CD4-positive, alpha-beta T cell (primary cell): ENCODE results near the gene SUCO. TPM values are rescaled to one million over a fixed set of nuclear protein-coding genes. Genes with fewer than 3 reads are reported as not detected.

Source experiments
- ATAC-seq: fragments of 200-7000 bp; cut with Tn5 transposase; one replicate; pipeline ENCODE4 v1.10.0; 2022; ENCODE audit warnings: mild to moderate bottlenecking; ENCODE audit not compliant: poor library complexity
- CTCF ChIA-PET: fragments of 350-600 bp; sonication (Branson Sonifier 250); formaldehyde crosslinking; loops from one replicate; lab custom pipeline; 2021; ENCODE audit warnings: antibody characterized with exemption, inconsistent platforms; lab: Charles Lee
- POLR2A ChIA-PET: fragments of 350-600 bp; sonication (Branson Sonifier 250); formaldehyde crosslinking; loops from one replicate; lab custom pipeline; 2021; ENCODE audit warnings: antibody characterized with exemption, inconsistent platforms; lab: Charles Lee
- DNase-seq, 14 experiments: peaks; one replicate each; pipeline ENCODE4 v3.0.0-alpha.2; 2013 to 2020; ENCODE audit warnings: mixed read lengths in 2 of 14
- H3K27ac ChIP-seq, 2 donors: one replicate each; pipeline versions ENCODE4 v1.5.1 to v1.7.0; 2013; ENCODE audit warnings: low read length in 2 of 2, low read depth in 1 of 2, mild to moderate bottlenecking in 1 of 2
- H3K27me3 ChIP-seq, 2 experiments: 1 replicate in 1 of 2; 2 replicates in 1 of 2; pipeline versions ENCODE4 v1.6.1 to v1.7.0; 2013; ENCODE audit warnings: low read length in 2 of 2, control low read depth in 1 of 2, mild to moderate bottlenecking in 1 of 2, moderate library complexity in 1 of 2; ENCODE audit not compliant: insufficient read depth in 2 of 2, control insufficient read depth in 1 of 2
- H3K36me3 ChIP-seq: one replicate; pipeline ENCODE4 v1.6.1; 2013; ENCODE audit warnings: low read length, control low read depth; ENCODE audit not compliant: insufficient read depth
- H3K4me1 ChIP-seq: one replicate; pipeline ENCODE4 v1.6.1; 2013; ENCODE audit warnings: low read length, control low read depth; ENCODE audit not compliant: insufficient read depth
- H3K4me3 ChIP-seq: one replicate; pipeline ENCODE4 v1.5.1; 2013; ENCODE audit warnings: mild to moderate bottlenecking, low read length, moderate library complexity
- H3K9me3 ChIP-seq, 2 experiments: 1 replicate in 1 of 2; 2 replicates in 1 of 2; pipeline versions ENCODE4 v1.6.1 to v1.7.0; 2013; ENCODE audit warnings: low read length in 2 of 2, mild to moderate bottlenecking in 2 of 2, control low read depth in 1 of 2, moderate library complexity in 1 of 2; ENCODE audit not compliant: control insufficient read depth in 1 of 2, insufficient read depth in 1 of 2
- H3K27ac Mint-ChIP-seq: one replicate; pipeline ENCODE4 v1.8.0; 2020; ENCODE audit warnings: mixed read lengths
- H3K27me3 Mint-ChIP-seq: one replicate; pipeline ENCODE4 v1.8.0; 2021; ENCODE audit warnings: mixed read lengths
- H3K36me3 Mint-ChIP-seq: one replicate; pipeline ENCODE4 v1.8.0; 2021; ENCODE audit warnings: low read depth, mixed read lengths
- H3K4me1 Mint-ChIP-seq: one replicate; pipeline ENCODE4 v1.8.0; 2021; ENCODE audit warnings: low read depth, mixed read lengths
- H3K4me3 Mint-ChIP-seq: one replicate; pipeline ENCODE4 v1.8.0; 2020; ENCODE audit warnings: mild to moderate bottlenecking, mixed read lengths
- H3K9me3 Mint-ChIP-seq: one replicate; pipeline ENCODE4 v1.8.0; 2020; ENCODE audit warnings: mixed read lengths
- intact Hi-C, 2 experiments: fragments of 100-400 bp; cut with DNase I in 1 of 2; cut with micrococcal nuclease in 1 of 2; formaldehyde crosslinking; loops; one replicate each; pipeline versions ENCODE4 v1.15.1 to v1.9.0; 2023 to 2025; cut with DNase I, micrococcal nuclease
- total RNA-seq, 174 experiments: library from RNA in 2 of 174; stranded (reverse) in 2 of 174; gene quantifications; one replicate each; pipeline ENCODE4 v1.2.3 and lab custom pipeline; 2021 to 2026
- TF ChIP-seq, protein P1 (sequence below): fragments of 200-600 bp; IDR thresholded peaks from one replicate; pipeline ENCODE4 v1.8.0; 2022; ENCODE audit warnings: antibody characterized with exemption, mild to moderate bottlenecking

The SUCO gene
- total RNA-seq, 2 experiments from 2014 or later = 93.1 to 104 TPM

DNA sequence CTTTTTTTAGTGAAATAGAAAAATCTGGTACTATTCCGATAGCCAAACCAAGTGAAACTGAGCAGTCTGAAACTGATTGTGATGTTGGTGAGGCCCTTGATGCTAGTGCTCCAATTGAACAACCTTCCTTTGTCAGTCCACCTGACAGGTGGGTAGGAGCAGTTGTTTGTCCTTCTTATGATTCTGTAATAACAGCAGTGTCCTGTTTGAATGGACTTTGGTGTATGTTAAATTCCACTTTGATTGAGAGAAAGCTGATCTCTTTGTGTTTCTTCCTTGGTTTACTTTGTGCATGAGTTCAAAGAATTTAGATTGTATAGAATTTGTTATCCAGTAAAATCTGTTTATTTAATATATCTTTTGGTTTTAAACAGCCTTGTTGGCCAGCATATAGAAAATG lies 24.3 kb downstream of the SUCO start:
- POLR2A ChIA-PET = no interaction called here
- H3K36me3 ChIP-seq = peaks cover 62% of the 10 kb centered on the region
- intact Hi-C loops = no loop called here
- ATAC-seq (no peak), DNase-seq (no peak)
- peaks cover 12% of the 10 kb centered on the region for H3K4me1 Mint-ChIP-seq
- CTCF ChIA-PET = no interaction called here
- no peaks in the 10 kb centered on the region for H3K9me3 Mint-ChIP-seq
- H3K27me3 Mint-ChIP-seq = no peaks in the 10 kb centered on the region
- TF ChIP-seq, protein P1, sequence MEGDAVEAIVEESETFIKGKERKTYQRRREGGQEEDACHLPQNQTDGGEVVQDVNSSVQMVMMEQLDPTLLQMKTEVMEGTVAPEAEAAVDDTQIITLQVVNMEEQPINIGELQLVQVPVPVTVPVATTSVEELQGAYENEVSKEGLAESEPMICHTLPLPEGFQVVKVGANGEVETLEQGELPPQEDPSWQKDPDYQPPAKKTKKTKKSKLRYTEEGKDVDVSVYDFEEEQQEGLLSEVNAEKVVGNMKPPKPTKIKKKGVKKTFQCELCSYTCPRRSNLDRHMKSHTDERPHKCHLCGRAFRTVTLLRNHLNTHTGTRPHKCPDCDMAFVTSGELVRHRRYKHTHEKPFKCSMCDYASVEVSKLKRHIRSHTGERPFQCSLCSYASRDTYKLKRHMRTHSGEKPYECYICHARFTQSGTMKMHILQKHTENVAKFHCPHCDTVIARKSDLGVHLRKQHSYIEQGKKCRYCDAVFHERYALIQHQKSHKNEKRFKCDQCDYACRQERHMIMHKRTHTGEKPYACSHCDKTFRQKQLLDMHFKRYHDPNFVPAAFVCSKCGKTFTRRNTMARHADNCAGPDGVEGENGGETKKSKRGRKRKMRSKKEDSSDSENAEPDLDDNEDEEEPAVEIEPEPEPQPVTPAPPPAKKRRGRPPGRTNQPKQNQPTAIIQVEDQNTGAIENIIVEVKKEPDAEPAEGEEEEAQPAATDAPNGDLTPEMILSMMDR = no peak
- H3K27ac Mint-ChIP-seq = no peak overlapping the region
- H3K9me3 ChIP-seq = no peaks in the 10 kb centered on the region
- no peaks in the 10 kb centered on the region for H3K27me3 ChIP-seq
- H3K4me3 Mint-ChIP-seq = no peak overlapping the region
- H3K36me3 Mint-ChIP-seq = peaks cover 82% of the 10 kb centered on the region
- H3K27ac ChIP-seq = no peak overlapping the region
- no peaks in the 10 kb centered on the region for H3K4me1 ChIP-seq
- H3K4me3 ChIP-seq = no peak overlapping the region

DNA sequence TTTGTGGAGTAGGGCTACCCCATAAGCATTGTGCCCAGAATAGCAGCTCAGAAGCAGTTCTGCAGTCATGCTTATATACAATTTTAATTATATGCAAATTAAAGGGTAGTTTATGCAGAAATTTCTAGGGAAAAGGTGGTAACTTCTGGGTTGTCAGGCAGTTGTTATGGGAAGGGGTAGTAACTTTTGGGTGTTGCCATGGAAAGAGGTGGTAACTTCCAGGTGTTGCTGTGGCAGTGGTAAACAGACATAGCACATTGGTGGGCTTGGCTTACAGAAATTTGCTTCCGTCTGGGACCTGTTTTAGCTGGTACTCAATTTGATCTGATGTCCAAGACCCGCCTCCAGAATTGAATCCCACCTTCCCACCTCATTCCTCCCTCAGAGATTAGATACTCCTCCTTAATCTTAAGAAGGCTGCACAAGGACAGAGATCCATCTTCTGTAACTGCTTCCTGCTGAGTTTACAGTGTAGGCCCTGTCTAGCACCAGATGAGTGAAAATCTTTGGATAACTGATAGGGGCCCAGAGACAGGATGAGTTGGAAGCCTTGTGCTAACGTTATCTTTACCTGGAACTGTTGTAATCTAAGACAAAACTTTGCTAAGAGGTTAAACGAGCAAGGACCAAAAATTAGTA lies 26.7 kb downstream of the SUCO start:
- H3K27ac ChIP-seq = no peak overlapping the region
- no peak overlapping the region for H3K4me3 ChIP-seq
- no peak overlapping the region for H3K27ac Mint-ChIP-seq
- intact Hi-C loops = no loop called here
- POLR2A ChIA-PET = no interaction called here
- DNase-seq (no peak), ATAC-seq (no peak)
- H3K4me3 Mint-ChIP-seq = no peak overlapping the region
- TF ChIP-seq, protein P1 = no peak
- H3K27me3 Mint-ChIP-seq = no peaks in the 10 kb centered on the region
- no peaks in the 10 kb centered on the region for H3K9me3 Mint-ChIP-seq
- no peaks in the 10 kb centered on the region for H3K4me1 ChIP-seq
- peaks cover 95% of the 10 kb centered on the region for H3K36me3 Mint-ChIP-seq
- H3K4me1 Mint-ChIP-seq = peaks cover 18% of the 10 kb centered on the region
- CTCF ChIA-PET = no interaction called here
- H3K36me3 ChIP-seq = peaks cover 77% of the 10 kb centered on the region
- no peaks in the 10 kb centered on the region for H3K9me3 ChIP-seq
- no peaks in the 10 kb centered on the region for H3K27me3 ChIP-seq

DNA sequence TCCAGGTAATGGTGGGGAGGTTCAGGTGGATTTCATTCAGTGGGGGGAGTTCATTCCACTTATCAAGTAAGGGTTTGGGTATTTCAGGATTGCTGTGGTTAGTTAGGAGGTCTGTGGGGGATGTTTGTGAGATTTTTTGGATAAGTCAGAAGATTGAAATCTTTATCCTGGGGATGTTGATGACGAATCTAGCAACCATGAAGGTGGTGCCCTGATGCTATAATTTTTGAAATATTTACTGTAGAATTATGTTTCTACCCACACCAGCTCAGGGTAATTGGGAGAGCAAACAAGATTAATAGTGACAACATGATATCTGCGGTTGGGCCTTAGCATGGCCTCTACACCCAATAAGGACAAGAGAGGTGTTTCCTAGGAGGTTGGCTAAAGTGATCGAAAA lies 28.3 kb downstream of the SUCO start:
- no peaks in the 10 kb centered on the region for H3K4me1 ChIP-seq
- Mint-ChIP-seq H3K4me3 (no peak overlapping the region), H3K4me1 (peaks cover 11% of the 10 kb centered on the region), H3K36me3 (peaks cover 96% of the 10 kb centered on the region), H3K27ac (no peak overlapping the region), H3K9me3 (no peaks in the 10 kb centered on the region), H3K27me3 (no peaks in the 10 kb centered on the region)
- intact Hi-C loops = no loop called here
- CTCF ChIA-PET = no interaction called here
- DNase-seq (no peak), ATAC-seq (no peak)
- H3K36me3 ChIP-seq = peaks cover 74% of the 10 kb centered on the region
- no peak overlapping the region for H3K4me3 ChIP-seq
- POLR2A ChIA-PET = interaction anchor here (0.6 kb wide), 1 partner anchor 29 kb away, joined by 3 read pairs; no protein-coding TSS in a partner anchor
- H3K27me3 ChIP-seq = no peaks in the 10 kb centered on the region
- TF ChIP-seq, protein P1 = no peak
- H3K27ac ChIP-seq = no peak overlapping the region
- H3K9me3 ChIP-seq = no peaks in the 10 kb centered on the region
